ENCODE results near the gene CACNA1C.

CACNA1C gene

GRCh38 chr12:2640281-2640680 lies 587.5 kb downstream of the CACNA1C start:
- peak; percentile 33 for DNase-seq (ENCODE audit: low spot score)
- TF ChIP-seq CTCF (conservative IDR thresholded peaks at IDR 0.05; ENCODE audit: low read depth) = no peak
- H3K27ac ChIP-seq = 0 out of 2 replicates have a peak overlapping the region, but pooled peaks have one; percentile 13
- POLR2A ChIA-PET (ENCODE audit: low non-redundant PET) = no interaction called here
- CTCF ChIA-PET = interaction anchor here (0.5 to 1.4 kb wide), 4 partner anchors 10 to 636 kb away, joined by 3 to 4 read pairs (median 3); partner anchors contain the start of gene DCP1B

- ChIA-PET POLR2A (ENCODE audit: low non-redundant PET) (interaction anchor here (0.5 kb wide), 1 partner anchor 154 kb away, joined by 3 read pairs; the partner anchor contains the start of gene FKBP4), CTCF (interaction anchor here (0.5 to 1.4 kb wide), 5 partner anchors 11 to 817 kb away, joined by 3 to 4 read pairs (median 3); partner anchors contain the start of gene DCP1B)
- peak; percentile 88 for DNase-seq (ENCODE audit: low spot score)
- H3K27ac ChIP-seq = 0 out of 2 replicates have a peak overlapping the region, but pooled peaks have one; percentile 13
- TF ChIP-seq CTCF (conservative IDR thresholded peaks at IDR 0.05; ENCODE audit: low read depth) = no peak
These were observed 587.9 kb downstream of the CACNA1C start for GRCh38 chr12:2640709-2641108.

- ChIA-PET POLR2A (ENCODE audit: low non-redundant PET) (interaction anchor here (0.5 kb wide), 1 partner anchor 153 kb away, joined by 3 read pairs; the partner anchor contains the start of gene FKBP4), CTCF (interaction anchor here (0.6 to 1.4 kb wide), 3 partner anchors 11 to 818 kb away, joined by 3 read pairs; no protein-coding TSS in a partner anchor)
- DNase-seq (ENCODE audit: low spot score) = no peak
These were observed 588.4 kb downstream of the CACNA1C start for GRCh38 chr12:2641207-2641606.

GRCh38 chr12:2641761-2642160 lies 589.0 kb downstream of the CACNA1C start:
- CTCF ChIA-PET = no interaction called here
- POLR2A ChIA-PET (ENCODE audit: low non-redundant PET) = no interaction called here
- no peak for TF ChIP-seq CTCF (conservative IDR thresholded peaks at IDR 0.05; ENCODE audit: low read depth)
- H3K27ac ChIP-seq = no peak overlapping the region
- no peak for DNase-seq (ENCODE audit: low spot score)

More at GRCh38 chr12:2641207-2641606, 588.4 kb downstream of the CACNA1C start:
- TF ChIP-seq CTCF (conservative IDR thresholded peaks at IDR 0.05; ENCODE audit: low read depth) = no peak
- no peak overlapping the region for H3K27ac ChIP-seq

GRCh38 chr12:2642176-2642892 lies 589.5 kb downstream of the CACNA1C start:
- DNase-seq (ENCODE audit: low spot score) = no peak
- no peak for TF ChIP-seq CTCF (conservative IDR thresholded peaks at IDR 0.05; ENCODE audit: low read depth)
- CTCF ChIA-PET = interaction anchor here (0.6 kb wide), 1 partner anchor 501 kb away, joined by 3 read pairs; no protein-coding TSS in a partner anchor
- POLR2A ChIA-PET (ENCODE audit: low non-redundant PET) = no interaction called here
- H3K27ac ChIP-seq = no peak overlapping the region

- no peak overlapping the region for H3K27ac ChIP-seq
- no peak for DNase-seq (ENCODE audit: low spot score)
- no peak for TF ChIP-seq CTCF (conservative IDR thresholded peaks at IDR 0.05; ENCODE audit: low read depth)
- ChIA-PET CTCF (no interaction called here), POLR2A (ENCODE audit: low non-redundant PET) (no interaction called here)
These were observed 590.2 kb downstream of the CACNA1C start for GRCh38 chr12:2642896-2643425.

Data from RWPE1 (cell line).